DND-41 (cell line): ENCODE data around the gene SUSD4.

Experiments used
- CTCF ChIP-seq: IDR thresholded peaks from 2 replicates; pipeline ENCODE4 v1.5.1; 2012; ENCODE audit warnings: borderline replicate concordance, low read length, moderate library complexity, mild to moderate bottlenecking; ENCODE audit not compliant: poor library complexity, severe bottlenecking; ENCODE audit errors: extremely low read depth
- EZH2 ChIP-seq: IDR thresholded peaks from 3 replicates; pipeline ENCODE4 v1.6.1; 2012; ENCODE audit warnings: borderline replicate concordance, low read depth, mild to moderate bottlenecking, moderate library complexity, low read length, inconsistent platforms; ENCODE audit not compliant: severe bottlenecking

- TF ChIP-seq CTCF = no peak
- TF ChIP-seq EZH2 = no peak
Measured at GRCh38 chr1:223179786-223180185, 184.2 kb downstream of the SUSD4 start.
